Measurements from ENCODE around the gene DPP3. TPM values are rescaled to one million over a fixed set of nuclear protein-coding genes. Genes with fewer than 3 reads are reported as not detected.

The DPP3 gene
- polyA plus RNA-seq, 1 of the 3 experiments (the other 2 are of a cell fraction): 70.6 TPM

DNA sequence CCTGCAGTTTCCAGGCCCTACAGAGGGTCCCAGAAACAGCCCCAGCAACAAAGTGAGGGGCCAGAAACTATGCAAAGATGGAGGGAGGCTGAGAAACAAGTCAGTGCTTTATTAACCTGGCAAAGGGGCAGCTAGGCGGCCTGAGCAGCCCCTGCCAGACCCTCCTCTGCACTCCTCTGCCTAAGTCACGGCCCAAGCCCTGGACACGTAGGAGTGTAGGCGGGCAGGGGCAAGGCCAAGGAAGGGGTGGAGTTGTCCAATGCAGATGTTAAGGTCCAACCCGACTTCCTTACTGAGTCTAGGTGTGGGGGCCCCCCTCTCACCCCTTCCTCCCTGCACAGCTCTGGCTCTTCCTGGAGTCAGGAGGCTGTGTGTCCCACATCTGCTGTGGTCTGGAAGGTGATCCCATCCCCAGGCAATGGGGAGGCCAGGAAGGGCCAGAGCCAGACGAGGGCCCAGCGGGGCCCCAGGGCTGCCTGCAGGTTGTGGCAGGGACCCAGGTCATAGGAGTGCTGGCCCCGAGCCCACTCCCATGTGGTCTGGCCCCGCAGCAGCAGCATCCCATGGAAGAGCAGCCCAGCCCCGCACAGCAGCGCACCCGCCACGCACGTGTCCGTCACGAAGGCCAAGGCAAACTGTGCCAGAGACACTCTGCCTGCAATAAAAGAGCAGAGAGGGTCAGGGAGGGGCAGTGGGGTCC lies 59.1 kb downstream of the DPP3 start:
- H3K4me1 ChIP-seq (ENCODE audit: control insufficient read depth in 1 of 2, insufficient read depth in 2 of 2, low read depth in 1 of 2, low read length in 1 of 2): peaks cover 0 to 8% of the 10 kb centered on the region in 2 experiments; a peak in 1 of 4 replicates
- no peak overlapping the region for H3K4me3 ChIP-seq (ENCODE audit: low read depth in 2 of 2, low read length in 1 of 2)
- H3K9me3 ChIP-seq: no peaks in the 10 kb centered on the region
- H3K79me2 ChIP-seq (ENCODE audit: insufficient read depth): no peaks in the 10 kb centered on the region
- ChIA-PET POLR2A (no interaction called here), CTCF (interaction anchor here (0.6 to 0.8 kb wide), 3 partner anchors 138 to 158 kb away, joined by 3 to 4 read pairs (median 3); partner anchors contain the start of gene RBM4B)
- no peak for TF ChIP-seq TCF12 (IDR thresholded peaks at IDR 0.05)
- TF ChIP-seq EP300 (IDR thresholded peaks at IDR 0.05; ENCODE audit: borderline replicate concordance in 1 of 2, low read depth in 1 of 2, low read length in 1 of 2): no peak
- no peak for TF ChIP-seq SMC3 (IDR thresholded peaks at IDR 0.05; ENCODE audit: low read depth, low read length)
- TF ChIP-seq TAF1 (IDR thresholded peaks at IDR 0.05; ENCODE audit: borderline replicate concordance, low read depth, low read length): no peak
- no peak for TF ChIP-seq JUND (IDR thresholded peaks at IDR 0.05)
- TF ChIP-seq, protein P1, sequence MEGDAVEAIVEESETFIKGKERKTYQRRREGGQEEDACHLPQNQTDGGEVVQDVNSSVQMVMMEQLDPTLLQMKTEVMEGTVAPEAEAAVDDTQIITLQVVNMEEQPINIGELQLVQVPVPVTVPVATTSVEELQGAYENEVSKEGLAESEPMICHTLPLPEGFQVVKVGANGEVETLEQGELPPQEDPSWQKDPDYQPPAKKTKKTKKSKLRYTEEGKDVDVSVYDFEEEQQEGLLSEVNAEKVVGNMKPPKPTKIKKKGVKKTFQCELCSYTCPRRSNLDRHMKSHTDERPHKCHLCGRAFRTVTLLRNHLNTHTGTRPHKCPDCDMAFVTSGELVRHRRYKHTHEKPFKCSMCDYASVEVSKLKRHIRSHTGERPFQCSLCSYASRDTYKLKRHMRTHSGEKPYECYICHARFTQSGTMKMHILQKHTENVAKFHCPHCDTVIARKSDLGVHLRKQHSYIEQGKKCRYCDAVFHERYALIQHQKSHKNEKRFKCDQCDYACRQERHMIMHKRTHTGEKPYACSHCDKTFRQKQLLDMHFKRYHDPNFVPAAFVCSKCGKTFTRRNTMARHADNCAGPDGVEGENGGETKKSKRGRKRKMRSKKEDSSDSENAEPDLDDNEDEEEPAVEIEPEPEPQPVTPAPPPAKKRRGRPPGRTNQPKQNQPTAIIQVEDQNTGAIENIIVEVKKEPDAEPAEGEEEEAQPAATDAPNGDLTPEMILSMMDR (IDR thresholded peaks at IDR 0.05): no peak
- TF ChIP-seq EZH2phosphoT487 (IDR thresholded peaks at IDR 0.05; ENCODE audit: borderline replicate concordance, low read depth): no peak
- no peak for TF ChIP-seq FOXM1 (IDR thresholded peaks at IDR 0.05; ENCODE audit: low read depth)
- TF ChIP-seq GABPA (IDR thresholded peaks at IDR 0.05; ENCODE audit: low read depth): no peak
- TF ChIP-seq FOXJ3 (CRISPR knock-in tag; IDR thresholded peaks at IDR 0.05): no peak
- TF ChIP-seq GATA2 (CRISPR knock-in tag; IDR thresholded peaks at IDR 0.05): no peak
- TF ChIP-seq POLR2AphosphoS5 (IDR thresholded peaks at IDR 0.05; ENCODE audit: low read depth, low read length): no peak
- TF ChIP-seq RCOR1 (IDR thresholded peaks at IDR 0.05; ENCODE audit: low read length): no peak
- TF ChIP-seq MEF2A (IDR thresholded peaks at IDR 0.05; ENCODE audit: borderline replicate concordance, low read depth): no peak
- no peak for TF ChIP-seq NRF1 (IDR thresholded peaks at IDR 0.05; ENCODE audit: low read depth, low read length)
- TF ChIP-seq NFIC (IDR thresholded peaks at IDR 0.05; ENCODE audit: borderline replicate concordance): no peak
- TF ChIP-seq, protein P2, sequence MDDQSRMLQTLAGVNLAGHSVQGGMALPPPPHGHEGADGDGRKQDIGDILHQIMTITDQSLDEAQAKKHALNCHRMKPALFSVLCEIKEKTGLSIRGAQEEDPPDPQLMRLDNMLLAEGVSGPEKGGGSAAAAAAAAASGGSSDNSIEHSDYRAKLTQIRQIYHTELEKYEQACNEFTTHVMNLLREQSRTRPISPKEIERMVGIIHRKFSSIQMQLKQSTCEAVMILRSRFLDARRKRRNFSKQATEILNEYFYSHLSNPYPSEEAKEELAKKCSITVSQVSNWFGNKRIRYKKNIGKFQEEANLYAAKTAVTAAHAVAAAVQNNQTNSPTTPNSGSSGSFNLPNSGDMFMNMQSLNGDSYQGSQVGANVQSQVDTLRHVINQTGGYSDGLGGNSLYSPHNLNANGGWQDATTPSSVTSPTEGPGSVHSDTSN (IDR thresholded peaks at IDR 0.05): no peak
- TF ChIP-seq RXRA (IDR thresholded peaks at IDR 0.05; ENCODE audit: borderline replicate concordance, low read depth): no peak
- TF ChIP-seq SIN3A (IDR thresholded peaks at IDR 0.05; ENCODE audit: borderline replicate concordance, low read depth, low read length): no peak
- TF ChIP-seq CHD2 (IDR thresholded peaks at IDR 0.05; ENCODE audit: low read length, partially characterized antibody): no peak
- H3K4me2 ChIP-seq: no peak overlapping the region
- H3K27me3 ChIP-seq (ENCODE audit: insufficient read depth): no peaks in the 10 kb centered on the region
- peaks cover 4 to 13% of the 10 kb centered on the region in 2 experiments for H3K36me3 ChIP-seq (replicated peaks in 1 of 2; ENCODE audit: control insufficient read depth in 1 of 2, insufficient read depth in 2 of 2, low read length in 1 of 2)
- H2AFZ ChIP-seq (ENCODE audit: low read depth): no peak overlapping the region
- no peaks in the 10 kb centered on the region for H3K9me2 ChIP-seq
- H4K20me1 ChIP-seq (ENCODE audit: insufficient read depth): no peaks in the 10 kb centered on the region
- 100% methylated on average over 1 of the region's 16 CpGs for WGBS (ENCODE audit: low lambda C conversion rate)
- H3K27ac ChIP-seq (ENCODE audit: low read depth in 2 of 2, low read length in 1 of 2): no peak overlapping the region
- H3K9ac ChIP-seq: no peak overlapping the region
- H3F3A ChIP-seq (replicated peaks; ENCODE audit: insufficient read depth): no peaks in the 10 kb centered on the region
- DNase-seq: no peak
